NCI-H460 (cell line): ENCODE results near the gene INPP5A. TPM values are rescaled to one million over a fixed set of nuclear protein-coding genes. Genes with fewer than 3 reads are reported as not detected.

ENCODE experiments used
- DNase-seq: peaks from one replicate; pipeline ENCODE4 v3.0.0-alpha.2; 2016; ENCODE audit warnings: low read depth; ENCODE audit errors: extremely low read depth
- total RNA-seq: library from RNA; depleted of rRNA; stranded (reverse); fragments of >200 nt; shearing (Covaris generic); gene quantifications from 2 replicates; pipeline ENCODE4 v1.2.3, GENCODE V29; 2014

The INPP5A gene
- total RNA-seq, 1 experiment from 2014 or later, result 13.1 TPM

DNA sequence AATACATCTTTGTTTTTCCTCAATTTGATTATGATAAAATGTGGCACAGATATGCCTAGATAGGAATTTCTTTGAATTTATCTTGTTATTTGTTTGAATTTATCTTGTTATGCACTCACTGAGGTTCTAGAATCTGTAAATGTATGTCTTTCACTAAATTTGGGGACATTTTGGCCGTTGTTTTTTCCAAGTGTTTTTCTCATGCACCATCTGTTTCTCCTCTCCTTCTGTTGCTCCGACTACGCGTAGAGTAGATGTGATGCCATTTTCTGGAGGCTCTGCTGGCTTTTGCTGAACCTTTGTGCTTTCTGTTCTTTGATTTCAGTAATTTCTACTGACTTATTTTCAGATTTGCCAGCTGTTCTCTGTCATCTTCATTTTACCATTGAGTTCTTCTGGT is 101.9 kb downstream of the INPP5A start:
- no peak for DNase-seq

- DNase-seq, result no peak
These were observed 102.9 kb downstream of the INPP5A start for GRCh38 chr10:132640326-132641125.

DNA sequence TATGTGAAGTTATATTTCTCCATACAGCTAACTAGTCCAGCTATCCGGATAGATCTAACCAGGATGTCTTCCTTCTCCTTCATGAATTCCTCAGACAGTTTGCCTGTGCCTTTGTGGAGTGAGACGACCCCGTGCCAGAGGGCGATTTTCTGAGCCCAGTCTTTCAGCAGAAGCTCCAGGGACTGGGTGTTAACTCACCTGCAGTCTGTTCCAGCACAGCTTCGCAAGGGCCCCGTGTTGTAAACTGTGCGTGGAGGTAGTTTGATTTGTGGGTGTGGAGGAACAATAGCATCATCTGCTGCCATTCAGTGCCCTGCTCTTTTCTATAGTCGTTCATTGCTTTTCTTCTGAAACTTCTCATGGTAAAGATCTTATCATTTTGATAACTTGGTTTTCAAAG is 103.8 kb downstream of the INPP5A start:
- no peak for DNase-seq

DNA sequence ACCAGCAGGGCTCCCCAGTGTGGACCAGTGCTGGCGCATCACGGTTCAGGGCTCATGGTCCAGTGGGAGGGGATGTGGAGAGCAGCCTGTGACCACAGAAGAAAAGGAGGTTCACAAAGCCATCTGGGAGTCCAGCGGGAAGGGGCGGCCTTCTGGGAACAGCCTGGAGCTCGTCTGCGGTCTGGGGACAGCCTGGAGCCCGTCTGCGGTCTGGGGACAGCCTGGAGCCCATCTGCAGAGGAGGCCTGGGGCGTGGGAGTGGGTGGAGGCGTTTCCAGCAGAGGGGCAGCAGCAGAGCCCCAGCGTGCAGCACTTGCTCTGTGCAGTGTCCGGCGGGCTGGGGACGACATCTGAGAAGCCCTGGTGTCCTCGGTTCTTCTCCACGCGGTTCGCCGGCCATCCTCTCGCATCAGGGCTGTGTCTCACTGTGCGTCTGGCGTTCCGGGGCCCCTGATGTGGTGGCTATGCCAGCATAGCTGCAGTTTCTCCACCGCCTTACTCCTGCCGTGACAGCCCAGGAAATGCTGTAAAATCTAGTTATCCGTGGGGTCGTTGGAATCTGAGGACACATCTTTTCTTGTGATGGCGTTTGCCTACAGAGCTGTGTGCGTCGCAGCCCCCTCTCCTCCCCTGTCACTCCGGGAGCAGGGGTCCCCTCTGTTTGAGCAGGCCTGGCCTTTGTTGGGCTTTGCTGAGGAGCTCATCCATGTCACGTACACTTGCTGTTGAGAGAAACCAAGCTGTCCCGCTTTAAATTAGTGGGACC is 104.6 kb downstream of the INPP5A start:
- no peak for DNase-seq

GRCh38 chr10:132642732-132643008 is 105.1 kb downstream of the INPP5A start:
- DNase-seq, result no peak

DNA sequence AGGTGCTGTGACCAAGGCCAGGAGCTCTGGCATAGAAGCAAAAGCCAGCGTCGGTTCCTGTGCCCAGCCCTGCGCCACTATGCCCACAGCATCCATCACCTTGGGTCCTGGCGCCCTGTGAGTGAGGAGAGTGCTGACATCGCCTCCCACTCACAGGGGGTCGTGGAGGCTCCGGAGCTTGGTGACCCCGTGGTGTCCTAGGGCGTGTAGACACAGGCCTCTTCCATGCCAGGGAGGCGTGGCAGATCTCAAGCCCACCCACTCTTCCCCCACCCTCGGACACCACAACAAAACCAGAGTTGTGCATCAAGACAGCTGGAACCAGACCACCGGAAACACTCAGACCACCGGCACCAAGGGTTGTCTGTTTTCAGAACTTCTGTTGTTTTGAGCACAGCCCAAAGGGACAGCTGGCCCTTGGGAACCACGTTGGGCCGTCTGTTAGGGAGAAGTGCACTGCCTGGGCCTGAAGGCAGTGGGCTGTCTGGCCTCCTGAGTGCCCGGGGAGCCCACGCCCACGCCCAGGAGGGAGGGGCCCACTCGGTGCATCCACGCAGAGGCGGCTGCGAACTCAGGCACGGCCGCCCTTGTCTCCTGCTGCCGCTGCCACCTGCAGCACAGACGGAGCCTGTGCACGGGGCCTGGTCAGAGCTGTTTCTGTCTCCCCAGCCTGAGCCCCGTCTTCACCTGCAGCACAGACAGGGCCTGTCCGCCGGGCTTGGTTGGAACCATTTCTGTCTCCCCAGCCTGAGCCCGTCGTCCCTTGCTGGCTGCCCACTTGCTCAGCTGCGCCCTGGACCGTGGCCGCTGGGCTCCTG is 106.3 kb downstream of the INPP5A start:
- DNase-seq, result no peak

- no peak for DNase-seq
These were observed 107.1 kb downstream of the INPP5A start for GRCh38 chr10:132644527-132645246.

GRCh38 chr10:132645247-132645530 is 107.6 kb downstream of the INPP5A start:
- no peak for DNase-seq

- DNase-seq, result no peak
These were observed 108.2 kb downstream of the INPP5A start for GRCh38 chr10:132645630-132646442.

DNA sequence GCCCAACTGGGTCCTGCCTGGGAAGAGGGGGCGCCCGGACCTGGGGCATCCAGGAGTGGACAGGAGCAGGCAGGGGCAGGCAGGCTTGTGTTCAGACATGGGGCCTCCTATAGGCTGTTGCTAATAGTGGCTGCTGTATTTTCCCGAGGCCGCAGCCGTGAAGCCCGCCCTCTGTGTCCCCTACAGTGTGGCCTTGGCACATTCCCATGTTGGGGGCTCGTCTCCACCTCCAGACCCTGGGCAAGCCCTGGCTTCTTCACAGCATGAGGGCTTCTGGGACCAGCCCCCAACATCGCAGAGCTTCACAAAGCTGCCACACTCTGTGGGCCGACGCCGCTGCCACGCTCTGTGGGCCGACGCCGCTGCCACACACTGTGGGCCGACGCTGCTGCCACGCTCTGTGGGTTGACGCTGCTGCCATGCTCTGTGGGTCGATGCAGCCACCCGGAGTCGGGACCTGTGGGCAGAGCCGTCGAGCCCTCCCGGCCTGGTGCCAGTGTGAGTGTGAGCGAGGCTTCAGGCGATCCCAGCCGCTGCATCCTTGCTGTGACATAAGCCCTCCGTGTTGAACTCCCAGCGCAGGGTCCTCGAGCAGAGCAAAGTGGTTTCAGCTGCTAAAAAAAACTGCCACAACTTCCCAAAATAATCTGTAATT is 109.0 kb downstream of the INPP5A start:
- DNase-seq, result no peak

DNA sequence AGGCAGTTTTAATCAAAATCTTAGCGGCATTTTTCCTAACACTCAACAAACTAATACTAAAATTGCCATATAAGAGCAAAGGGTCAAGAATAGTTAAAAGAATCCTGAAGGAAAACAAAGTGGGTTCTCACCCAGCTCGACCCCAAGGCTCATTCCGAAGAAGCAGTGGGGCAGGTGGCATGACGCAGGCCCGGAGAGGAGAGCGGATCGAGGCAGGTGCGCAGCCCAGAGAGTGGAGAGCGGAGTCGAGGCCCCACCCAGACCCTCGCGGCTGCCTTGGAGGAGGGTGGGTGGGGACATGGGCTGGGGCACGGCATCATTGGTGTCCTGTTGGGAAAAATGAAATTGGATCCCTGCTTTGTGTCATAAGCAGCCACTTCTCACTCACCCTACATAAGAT is 109.8 kb downstream of the INPP5A start:
- no peak for DNase-seq

GRCh38 chr10:132648072-132648850 is 110.7 kb downstream of the INPP5A start:
- DNase-seq, result no peak

- no peak for DNase-seq
These were observed 111.4 kb downstream of the INPP5A start for GRCh38 chr10:132648851-132649528.

GRCh38 chr10:132649651-132650360 is 112.2 kb downstream of the INPP5A start:
- DNase-seq, result no peak

DNA sequence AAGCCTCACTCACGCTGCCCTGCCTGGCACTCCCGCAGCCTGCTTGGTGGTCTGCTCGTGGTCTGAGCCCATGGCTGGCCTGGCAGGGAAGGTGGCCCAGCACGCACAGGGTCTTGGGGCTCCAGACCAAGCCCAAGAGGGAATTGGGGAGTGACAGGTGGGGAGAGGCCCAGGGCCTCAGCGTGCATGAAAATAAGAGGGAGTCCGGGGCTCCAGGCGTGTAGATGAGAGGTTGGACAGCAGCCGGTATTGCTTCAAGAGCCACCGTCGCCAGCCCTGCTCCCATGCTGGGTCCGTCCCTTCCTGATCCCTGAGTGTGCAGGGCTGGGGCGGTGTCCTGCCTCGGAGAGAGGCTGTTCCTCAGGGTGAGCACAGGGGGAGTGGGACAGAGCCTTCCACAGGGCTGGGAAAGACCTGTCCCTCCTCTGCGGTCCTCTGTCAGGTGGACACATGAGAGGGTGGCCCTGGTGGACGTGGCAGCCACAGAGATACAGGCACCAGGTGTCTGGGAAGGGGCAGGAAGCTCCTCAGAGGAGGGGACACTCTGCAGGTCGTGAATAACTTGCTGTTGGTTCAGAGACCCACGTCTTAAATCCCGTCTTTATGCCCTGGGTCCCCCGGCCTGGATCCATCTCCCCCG is 113.1 kb downstream of the INPP5A start:
- DNase-seq, result no peak

GRCh38 chr10:132651511-132652029 is 114.0 kb downstream of the INPP5A start:
- DNase-seq, result no peak

GRCh38 chr10:132652446-132652845 is 114.9 kb downstream of the INPP5A start:
- DNase-seq, result no peak
